Stimulated activated CD8-positive, alpha-beta memory T cell treated with anti-CD3 and anti-CD28 coated beads, Interleukin-15, amount 100 ng/mL, for 4 hours (primary cell): ENCODE measurements around the gene CRADD.
"Not testable (repeated sequence)": the region's sequence is repeated elsewhere in the genome, so short reads cannot be mapped to it uniquely, and the experiment has no call there.

Experiments
- DNase-seq, 2 donors: peaks; one replicate each; pipeline ENCODE4 v3.0.0-alpha.2; 2020; ENCODE audit warnings: low read depth in 2 of 2

Gene CRADD

DNA sequence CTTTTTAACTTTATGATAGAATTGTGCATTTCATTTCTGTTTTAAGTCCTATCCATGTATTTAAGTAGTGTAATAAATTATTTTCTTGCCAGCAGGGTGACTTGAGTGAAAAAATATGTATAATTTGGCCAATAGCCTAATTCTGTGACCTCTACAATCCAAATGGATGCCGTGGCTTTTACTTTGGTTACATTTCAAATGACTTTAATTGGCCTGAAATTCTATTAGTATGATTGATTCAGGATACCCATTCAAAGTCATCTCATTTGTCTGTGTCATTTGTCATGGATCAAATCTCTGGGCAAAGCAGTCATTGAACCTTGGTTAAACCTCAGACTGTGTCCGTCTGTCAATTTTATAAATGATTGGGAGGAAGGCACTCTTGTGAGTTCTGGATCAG, 29.6 kb downstream of the CRADD start:
- DNase-seq: no peak

DNA sequence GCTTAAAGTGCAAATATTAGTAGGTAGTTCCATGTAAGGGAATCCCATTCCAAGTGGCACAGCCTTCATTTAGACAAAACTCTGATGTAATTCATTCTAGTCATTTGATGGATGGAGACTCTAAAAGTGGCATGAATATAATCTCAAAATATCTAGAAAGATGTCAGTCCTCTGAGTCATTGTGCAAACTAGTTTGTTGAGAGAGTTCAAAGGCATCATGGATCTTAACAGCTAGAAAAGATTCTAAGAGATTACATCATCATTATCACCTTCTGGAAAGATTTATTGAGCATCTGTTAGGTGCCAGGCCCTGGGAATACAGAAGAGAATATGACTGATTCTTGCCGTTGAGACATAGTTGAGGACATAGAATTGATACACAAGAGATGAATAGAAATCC, 30.7 kb downstream of the CRADD start:
- DNase-seq: no peak

GRCh38 chr12:93708952-93709351, 31.8 kb downstream of the CRADD start:
- no peak for DNase-seq

- no peak for DNase-seq
Observed at GRCh38 chr12:93709386-93709785, 32.2 kb downstream of the CRADD start.

- no peak for DNase-seq
Observed at GRCh38 chr12:93710574-93710926, 33.4 kb downstream of the CRADD start.

DNA sequence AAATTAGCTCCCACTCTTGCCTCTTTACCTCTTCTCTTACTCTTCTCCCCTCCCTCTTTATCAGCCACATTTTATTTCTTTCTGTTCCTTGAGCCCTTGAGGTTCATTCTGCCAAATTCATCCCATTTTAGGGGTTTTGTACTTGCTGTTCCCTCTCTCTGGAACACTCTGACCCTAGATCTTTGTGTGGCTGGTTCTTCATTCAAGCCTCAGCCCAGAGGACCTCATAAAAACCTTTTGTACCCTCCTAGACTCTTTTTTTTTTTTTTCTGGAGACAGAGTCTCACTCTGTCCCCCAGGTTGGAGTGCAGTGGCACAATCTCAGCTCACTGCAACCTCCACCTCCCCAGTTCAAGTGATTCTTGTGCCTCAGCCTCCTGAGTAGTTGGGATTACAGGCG, 34.3 kb downstream of the CRADD start:
- DNase-seq: not testable (repeated sequence)

- DNase-seq: no peak
Observed at GRCh38 chr12:93712200-93712599, 35.0 kb downstream of the CRADD start.

GRCh38 chr12:93713060-93713459, 35.9 kb downstream of the CRADD start:
- DNase-seq: no peak

DNA sequence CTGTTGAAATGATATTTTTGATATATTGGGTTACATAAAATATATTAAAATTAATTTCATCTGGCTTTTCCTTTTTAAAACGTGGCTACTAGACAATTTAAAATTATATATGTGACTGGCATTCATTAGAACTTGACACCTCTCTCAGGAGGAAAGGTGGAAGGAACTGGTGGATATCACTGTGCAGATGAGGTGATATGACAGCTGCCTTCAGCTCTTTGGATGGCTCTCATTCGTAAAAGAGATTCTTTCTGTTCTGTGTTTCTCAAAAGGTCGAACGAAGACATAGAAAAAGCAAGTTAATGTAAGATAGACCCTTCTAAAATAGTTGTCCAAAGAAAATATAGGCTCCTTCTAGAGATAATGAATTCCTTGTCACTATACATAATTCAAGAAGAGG, 36.6 kb downstream of the CRADD start:
- DNase-seq: no peak

DNA sequence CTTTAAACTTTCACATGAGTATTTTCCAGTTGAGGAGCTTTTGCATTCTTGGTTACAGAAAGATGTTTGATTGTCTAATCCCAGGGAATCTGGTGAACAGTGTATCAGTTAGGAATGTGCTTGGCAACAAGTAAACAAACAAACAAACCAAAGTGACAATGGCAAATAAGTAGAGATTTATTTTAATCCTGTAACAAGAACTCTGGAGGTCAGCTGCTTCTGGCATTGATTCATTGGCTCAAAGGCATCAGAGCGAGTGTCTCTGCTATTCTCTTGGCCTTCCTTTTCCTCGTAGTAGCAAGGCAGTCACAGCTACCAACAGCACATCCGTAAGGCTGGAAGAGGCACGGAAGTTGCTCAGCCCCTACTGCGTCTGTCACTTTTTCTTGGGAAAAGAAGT, 37.2 kb downstream of the CRADD start:
- DNase-seq: no peak

DNA sequence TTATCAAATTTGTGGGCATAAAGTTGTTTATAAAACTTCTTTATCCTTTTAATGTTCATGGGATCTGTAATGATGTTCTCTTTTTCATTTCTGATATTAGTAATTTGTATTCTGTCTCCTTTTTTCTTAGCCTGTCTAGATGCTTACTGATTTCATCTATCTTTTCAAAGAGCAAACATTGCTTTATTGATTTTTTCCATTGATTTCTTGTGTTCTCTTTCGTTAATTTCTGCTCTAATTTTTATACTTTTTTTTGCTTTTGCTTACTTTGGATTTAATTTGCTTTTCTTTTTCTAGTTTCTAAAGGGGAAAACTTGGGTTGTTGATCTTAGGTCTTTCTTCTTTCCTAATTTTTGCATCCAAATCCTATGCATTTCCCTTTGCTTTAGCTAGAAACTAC, 42.5 kb downstream of the CRADD start:
- DNase-seq: no peak

DNA sequence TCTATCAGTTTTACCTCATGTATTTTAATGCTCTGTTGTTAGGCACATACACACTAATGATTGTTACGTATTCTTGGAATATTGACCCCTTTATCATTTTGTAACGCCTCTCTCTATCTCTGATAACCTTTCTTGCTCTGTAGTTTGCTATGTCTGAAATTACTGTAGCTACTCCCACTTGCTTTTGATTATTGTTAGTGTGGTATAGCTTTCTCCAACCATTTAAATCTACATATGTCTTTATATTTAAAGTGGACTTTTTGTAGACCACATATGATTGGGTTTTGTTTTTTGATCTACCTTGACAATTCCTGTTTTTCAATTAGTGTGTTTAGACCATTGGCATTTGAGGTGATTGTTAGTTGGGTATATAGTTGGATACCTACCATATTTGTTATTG, 43.4 kb downstream of the CRADD start:
- no peak for DNase-seq

DNA sequence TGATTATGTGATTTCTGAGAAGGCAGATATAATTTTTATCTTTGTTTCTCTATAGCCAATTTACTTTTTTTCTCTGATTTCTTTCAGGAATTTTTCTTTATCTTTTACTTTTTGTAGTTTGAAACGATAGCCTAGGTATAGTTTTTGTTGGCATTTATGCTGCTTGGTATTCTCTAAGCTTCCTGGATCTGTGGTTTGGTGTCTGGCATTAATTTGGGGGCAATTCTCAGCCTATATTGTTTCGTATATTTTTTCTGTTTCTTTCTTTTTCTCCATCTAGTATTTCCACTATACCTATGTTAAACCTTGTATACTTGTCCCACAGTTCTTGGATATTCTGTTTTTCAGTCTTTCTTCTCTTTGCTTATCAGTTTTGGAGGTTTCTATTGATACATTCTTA, 45.0 kb downstream of the CRADD start:
- DNase-seq: no peak

DNA sequence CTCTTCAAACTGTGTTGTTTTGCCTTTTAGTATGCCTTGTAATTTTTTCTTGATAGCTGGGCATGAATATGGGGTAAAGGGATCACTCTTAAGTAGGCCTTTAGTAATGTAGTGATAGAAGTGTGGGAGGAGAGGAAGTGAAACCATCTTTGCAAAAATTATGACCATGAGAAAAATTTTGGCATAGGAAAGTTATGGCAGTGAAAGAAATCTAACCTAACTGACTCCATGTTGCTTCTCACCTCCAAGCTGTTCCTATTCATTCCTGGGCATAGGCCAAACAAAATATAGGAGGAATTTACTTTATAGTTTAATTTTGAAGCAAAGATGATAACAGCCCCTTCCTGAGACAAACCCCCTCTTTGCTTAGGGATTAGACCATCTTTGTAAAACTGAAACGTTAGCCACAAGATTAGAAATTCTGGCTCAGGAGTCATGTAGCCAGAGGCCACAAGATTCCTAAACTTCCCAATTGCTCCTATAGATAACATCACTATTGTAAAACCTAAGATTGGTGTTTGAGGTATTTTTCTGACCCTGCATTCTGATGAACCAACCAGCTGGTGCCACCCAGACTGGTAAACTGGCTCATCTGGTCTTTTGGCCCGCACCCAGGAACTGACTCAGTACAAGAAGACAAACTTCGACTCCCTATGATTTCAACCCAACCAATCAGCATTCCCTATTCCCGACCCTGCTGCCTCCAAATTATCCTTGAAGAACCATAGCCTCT, 45.8 kb downstream of the CRADD start:
- DNase-seq: no peak

DNA sequence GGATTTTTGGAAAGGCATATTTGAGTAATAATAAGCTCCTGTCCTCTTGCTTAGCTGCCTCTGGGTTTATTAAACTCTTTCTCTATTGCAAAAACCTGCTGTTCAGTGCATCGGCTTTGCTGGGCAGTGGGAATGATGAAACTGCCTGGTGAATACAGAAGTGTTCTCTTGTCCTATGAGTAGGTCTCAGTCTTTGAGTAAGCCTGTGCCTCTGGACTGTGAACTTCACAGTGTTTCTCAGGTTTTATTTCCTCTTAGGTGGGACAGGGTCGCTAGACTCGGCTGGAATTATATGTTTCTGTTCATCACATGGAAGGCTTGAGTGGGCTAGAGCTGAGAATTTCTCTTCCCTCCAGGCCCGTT, 46.4 kb downstream of the CRADD start:
- no peak for DNase-seq

GRCh38 chr12:93725531-93725930, 48.4 kb downstream of the CRADD start:
- DNase-seq: no peak

DNA sequence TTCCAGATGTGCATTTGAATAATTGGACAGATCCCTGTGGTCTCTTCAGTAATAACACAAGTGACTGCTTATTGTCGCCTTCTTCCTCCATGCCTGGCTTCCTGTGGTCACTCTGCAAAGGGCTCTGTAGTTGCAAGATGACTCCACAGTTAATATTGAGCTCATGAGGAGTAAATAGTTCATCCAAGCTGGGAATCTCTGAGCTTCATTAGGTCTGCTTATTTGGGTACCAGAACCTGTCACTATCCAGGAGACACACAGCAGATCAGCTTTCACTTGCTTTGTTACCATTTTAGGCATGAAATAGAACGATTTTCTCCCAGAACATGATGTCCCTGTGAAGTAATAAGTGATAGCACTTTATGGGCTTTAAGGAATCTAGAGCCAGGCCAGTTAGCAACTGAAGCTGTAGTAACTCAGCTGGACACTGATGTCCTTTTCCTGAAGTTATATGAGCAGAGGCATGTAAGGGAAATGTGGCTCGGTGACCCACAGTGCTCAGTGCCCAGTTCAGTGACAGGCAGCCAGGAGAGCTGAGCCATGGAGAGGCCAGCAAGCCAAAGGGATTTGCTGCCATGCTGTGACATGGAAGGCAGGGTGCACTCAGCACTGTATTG, 50.1 kb downstream of the CRADD start:
- no peak for DNase-seq

DNA sequence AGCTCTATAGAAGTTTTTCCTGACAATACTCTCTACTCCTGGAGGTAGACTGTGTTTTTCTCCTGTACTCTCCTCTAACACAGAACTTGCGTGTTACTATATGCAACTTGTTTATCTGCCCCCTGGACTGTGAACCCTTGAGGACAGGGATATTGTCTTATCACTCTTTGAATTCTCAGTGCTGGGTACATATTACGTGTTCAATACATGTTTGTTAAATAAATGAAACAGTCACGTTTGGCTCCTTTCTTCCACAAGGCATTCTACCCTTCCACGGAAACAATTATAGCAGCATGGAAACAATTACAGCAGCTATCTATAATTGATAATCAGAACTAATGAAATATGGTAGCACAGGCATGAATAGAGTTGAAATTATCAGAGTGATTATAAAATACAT, 50.7 kb downstream of the CRADD start:
- DNase-seq: no peak

DNA sequence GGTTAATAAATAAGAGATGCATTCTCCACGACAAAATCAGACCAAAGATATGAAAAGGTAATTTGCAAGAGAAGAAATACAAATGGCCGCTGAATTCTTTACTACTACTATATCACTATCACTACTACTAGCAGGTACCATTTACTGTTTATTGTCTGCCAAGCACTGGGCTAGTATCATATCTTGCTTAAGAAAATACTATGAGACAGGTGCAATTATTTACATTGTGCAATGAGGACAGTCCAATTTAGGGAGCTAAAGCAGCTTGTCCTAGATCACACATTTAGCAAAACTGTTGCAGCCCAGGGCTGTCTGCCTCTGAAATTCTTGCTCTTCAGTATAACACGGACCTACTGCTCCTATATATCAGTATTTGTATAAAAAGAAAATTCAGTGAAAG, 52.8 kb downstream of the CRADD start:
- DNase-seq: no peak

GRCh38 chr12:93733358-93733757, 56.2 kb downstream of the CRADD start:
- no peak for DNase-seq

DNA sequence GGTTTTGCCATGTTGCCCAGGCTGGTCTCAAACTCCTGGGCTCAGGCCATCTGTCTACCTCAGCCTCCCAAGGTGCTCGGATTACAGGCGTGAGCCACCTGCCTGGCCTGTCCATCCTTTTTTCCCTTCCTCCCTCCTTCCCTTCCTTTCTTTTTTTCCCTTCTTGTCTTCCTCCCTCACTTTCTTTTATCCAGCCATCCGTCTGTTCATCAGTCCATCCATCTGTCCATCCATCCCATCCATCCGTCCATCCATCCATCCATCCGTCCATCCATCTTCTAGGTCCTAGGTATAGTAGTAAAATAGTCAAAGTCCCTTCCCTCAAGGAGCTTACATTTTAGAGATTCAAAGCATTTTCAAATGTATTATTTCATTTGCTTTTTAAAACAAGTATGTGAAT, 56.8 kb downstream of the CRADD start:
- no peak for DNase-seq

- DNase-seq: no peak
Observed at GRCh38 chr12:93734784-93735183, 57.6 kb downstream of the CRADD start.

DNA sequence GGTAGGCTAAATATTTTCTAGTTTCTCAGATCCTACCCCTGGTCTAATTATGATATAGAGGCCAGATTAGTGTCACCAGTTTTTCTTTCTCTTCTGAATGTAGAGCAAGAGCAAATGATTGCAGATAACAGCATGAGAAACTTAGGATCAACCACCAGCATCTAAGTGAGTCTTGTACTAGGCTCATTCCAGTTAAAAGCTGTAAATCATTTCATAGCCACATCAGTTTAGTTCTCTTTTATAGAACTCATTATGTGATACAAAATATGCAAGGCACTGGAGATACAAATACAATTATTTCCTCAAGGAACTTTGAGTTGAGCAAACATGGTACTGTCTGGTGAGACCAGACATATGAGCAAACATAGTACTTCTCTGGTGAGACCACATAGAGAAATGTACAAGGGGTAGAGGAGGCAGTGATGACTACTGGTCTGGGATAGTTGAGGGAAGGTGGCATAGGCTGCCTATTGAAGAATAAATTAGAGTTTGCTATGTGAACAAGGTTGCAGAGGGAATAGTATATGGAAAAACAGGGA, 59.5 kb downstream of the CRADD start:
- DNase-seq: no peak
